Activated CD4-positive, alpha-beta T cell treated with anti-CD3 and anti-CD28 coated beads for 36 hours (primary cell): Measurements from ENCODE around the gene TOP2B. TPM values are rescaled to one million over a fixed set of nuclear protein-coding genes. Genes with fewer than 3 reads are reported as not detected.

Experiments used
- ATAC-seq: fragments of 200-7000 bp; cut with Tn5 transposase; one replicate; pipeline ENCODE4 v1.10.0; 2021; ENCODE audit warnings: mild to moderate bottlenecking, moderate library complexity
- CTCF ChIA-PET: fragments of 350-600 bp; sonication (Branson Sonifier 250); formaldehyde crosslinking; loops from one replicate; lab custom pipeline; 2021; ENCODE audit warnings: antibody characterized with exemption; lab: Charles Lee
- POLR2A ChIA-PET: fragments of 350-600 bp; sonication (Branson Sonifier 250); formaldehyde crosslinking; loops from one replicate; lab custom pipeline; 2021; ENCODE audit warnings: antibody characterized with exemption, inconsistent platforms; lab: Charles Lee
- DNase-seq: peaks from one replicate; pipeline ENCODE4 v3.0.0-alpha.2; 2020
- H3K27ac Mint-ChIP-seq: one replicate; pipeline ENCODE4 v1.8.0; 2021; ENCODE audit warnings: mixed read lengths
- H3K27me3 Mint-ChIP-seq: one replicate; pipeline ENCODE4 v1.8.0; 2021; ENCODE audit warnings: mixed read lengths
- H3K36me3 Mint-ChIP-seq: one replicate; pipeline ENCODE4 v1.8.0; 2021; ENCODE audit warnings: low read depth, mixed read lengths
- H3K4me1 Mint-ChIP-seq: one replicate; pipeline ENCODE4 v1.8.0; 2021; ENCODE audit warnings: mixed read lengths
- H3K4me3 Mint-ChIP-seq: one replicate; pipeline ENCODE4 v1.8.0; 2021; ENCODE audit warnings: mild to moderate bottlenecking, moderate library complexity, mixed read lengths
- H3K9me3 Mint-ChIP-seq: one replicate; pipeline ENCODE4 v1.8.0; 2021; ENCODE audit warnings: low read depth, mixed read lengths
- intact Hi-C, 2 experiments: fragments of 100-400 bp; cut with DNase I in 1 of 2; cut with micrococcal nuclease in 1 of 2; formaldehyde crosslinking; loops; one replicate each; pipeline versions ENCODE4 v1.14.2 to v1.15.1; 2022 to 2024; cut with DNase I, micrococcal nuclease
- microRNA-seq: library from miRNA; unstranded; fragments of <30 nt; microRNA quantifications from one replicate; pipeline ENCODE4 v1.2.0, GENCODE V29; 2021; ENCODE audit warnings: borderline replicate concordance
- total RNA-seq, 2 experiments: library from RNA; stranded (reverse); gene quantifications; one replicate each; pipeline ENCODE4 v1.2.3, GENCODE V29; 2021

Gene TOP2B
- total RNA-seq, 2 experiments from 2014 or later: 132 to 156 TPM

DNA sequence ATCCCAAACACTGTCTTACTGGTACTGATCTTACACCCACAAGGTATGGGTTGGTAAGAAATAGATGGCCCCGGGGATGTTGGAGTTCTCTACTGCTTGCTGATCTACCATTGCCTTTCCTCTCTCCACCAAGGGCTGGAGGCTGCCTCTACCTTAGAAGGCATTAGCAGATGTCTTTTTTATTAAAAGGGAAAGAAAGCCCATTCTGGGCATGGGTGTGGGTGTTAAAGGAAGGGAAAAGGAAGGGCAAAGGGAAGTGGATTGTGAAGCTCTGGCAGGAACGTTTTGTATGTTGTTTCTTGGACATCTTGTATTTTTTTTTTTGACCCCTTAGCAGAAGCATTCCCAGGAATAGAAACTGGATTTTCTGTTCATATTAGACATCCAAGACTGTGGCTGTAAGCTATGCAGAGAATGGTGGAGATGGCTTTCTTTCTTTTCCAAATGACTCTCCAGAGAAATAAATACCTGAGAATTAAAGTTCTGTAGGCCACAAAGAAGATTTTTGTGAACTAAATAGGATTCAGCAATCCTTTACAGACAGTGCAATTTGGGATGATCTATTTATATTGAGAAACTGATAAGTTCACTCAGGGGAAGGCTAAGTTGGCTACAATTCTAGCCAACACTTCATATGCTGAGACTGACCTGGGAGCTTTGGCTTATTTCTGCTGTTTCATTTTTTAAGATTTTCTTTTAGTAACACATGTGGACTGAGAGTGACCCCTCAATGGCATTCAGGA lies 108.8 kb downstream of the TOP2B start:
- H3K4me1 Mint-ChIP-seq: no peaks in the 10 kb centered on the region
- ChIA-PET POLR2A (no interaction called here), CTCF (interaction anchor here (1.0 to 1.2 kb wide), 2 partner anchors 23 kb away, joined by 3 to 4 read pairs; no protein-coding TSS in a partner anchor)
- H3K36me3 Mint-ChIP-seq: no peaks in the 10 kb centered on the region
- H3K27me3 Mint-ChIP-seq: peaks cover 3% of the 10 kb centered on the region
- DNase-seq: no peak
- ATAC-seq: no peak
- no peaks in the 10 kb centered on the region for H3K9me3 Mint-ChIP-seq
- H3K27ac Mint-ChIP-seq: no peak overlapping the region
- no peak overlapping the region for H3K4me3 Mint-ChIP-seq
- intact Hi-C loops: no loop called here

DNA sequence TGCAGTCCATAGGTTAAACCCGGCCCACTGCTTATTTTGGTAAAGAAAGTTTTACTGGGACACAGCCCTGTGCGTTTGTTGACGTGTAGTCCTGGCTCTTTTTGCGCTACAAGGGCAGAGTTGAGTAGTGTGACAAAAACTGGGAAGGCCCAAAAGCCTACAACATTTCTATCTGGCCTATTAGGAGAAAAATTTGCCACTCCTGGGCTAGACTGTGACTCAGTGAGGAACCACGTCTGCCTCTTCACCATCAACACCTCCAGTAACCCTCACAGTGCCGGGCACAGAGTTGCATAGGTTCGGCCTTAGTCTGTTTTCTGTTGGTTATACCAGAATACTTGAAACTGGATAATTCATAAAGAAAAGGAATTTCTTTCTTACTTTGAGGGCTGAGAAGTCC lies 110.3 kb downstream of the TOP2B start:
- DNase-seq: no peak
- Mint-ChIP-seq H3K27me3 (peaks cover 3% of the 10 kb centered on the region), H3K4me3 (no peak overlapping the region)

DNA sequence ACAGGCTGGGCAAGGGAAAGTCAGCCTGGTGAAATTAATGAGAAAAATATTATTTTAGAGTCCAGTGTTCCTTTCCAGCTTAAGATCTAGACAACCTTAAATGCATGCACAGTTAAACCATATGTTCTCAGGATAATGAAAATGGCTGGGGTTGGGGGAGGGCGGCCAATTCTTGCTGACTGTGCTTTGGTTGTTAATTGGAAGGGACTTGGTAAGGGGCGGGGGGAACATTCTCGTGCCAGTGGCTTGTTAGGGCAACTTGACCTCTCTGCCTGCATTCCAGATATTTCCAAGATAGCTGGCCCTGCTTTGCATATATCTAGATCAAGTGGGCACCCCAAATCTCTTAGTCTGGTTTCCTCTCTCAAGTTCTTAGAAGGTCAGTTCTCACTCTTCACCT lies 112.5 kb downstream of the TOP2B start:
- ChIA-PET CTCF (no interaction called here), POLR2A (no interaction called here)
- no peak for ATAC-seq
- H3K4me3 Mint-ChIP-seq: no peak overlapping the region
- H3K4me1 Mint-ChIP-seq: no peaks in the 10 kb centered on the region
- H3K9me3 Mint-ChIP-seq: no peaks in the 10 kb centered on the region
- no peak for DNase-seq
- H3K27me3 Mint-ChIP-seq: peaks cover 3% of the 10 kb centered on the region
- no peaks in the 10 kb centered on the region for H3K36me3 Mint-ChIP-seq
- intact Hi-C loops: no loop called here
- no peak overlapping the region for H3K27ac Mint-ChIP-seq

More for the DNA sequence above, 110.3 kb downstream of the TOP2B start:
- H3K9me3 Mint-ChIP-seq: no peaks in the 10 kb centered on the region
- no peak overlapping the region for H3K27ac Mint-ChIP-seq
- ATAC-seq: no peak
- intact Hi-C loops: no loop called here
- ChIA-PET POLR2A (no interaction called here), CTCF (no interaction called here)
- no peaks in the 10 kb centered on the region for H3K4me1 Mint-ChIP-seq
- H3K36me3 Mint-ChIP-seq: no peaks in the 10 kb centered on the region

DNA sequence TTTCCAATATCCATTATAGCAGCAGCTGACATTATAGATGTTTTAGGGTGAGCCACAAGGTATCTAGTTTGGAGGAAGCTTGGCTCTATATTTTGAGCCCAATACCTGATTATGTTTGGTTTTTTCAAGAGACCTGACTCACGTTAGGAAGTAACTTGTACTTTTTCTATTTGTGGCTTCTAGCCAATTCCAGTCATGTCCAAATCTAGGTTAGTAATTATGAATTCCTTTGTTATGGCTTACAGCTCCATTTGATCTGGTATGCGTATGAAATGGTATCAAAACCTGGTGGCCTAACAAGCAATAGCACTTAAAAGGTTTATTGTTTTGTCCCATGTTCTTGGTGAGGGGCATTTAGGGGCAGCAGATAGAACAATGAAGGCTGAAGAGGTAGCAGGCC lies 115.9 kb downstream of the TOP2B start:
- H3K36me3 Mint-ChIP-seq: no peaks in the 10 kb centered on the region
- ChIA-PET CTCF (interaction anchor here (0.6 kb wide), 1 partner anchor 117 kb away, joined by 3 read pairs; no protein-coding TSS in a partner anchor), POLR2A (no interaction called here)
- H3K4me3 Mint-ChIP-seq: no peak overlapping the region
- no peak overlapping the region for H3K27ac Mint-ChIP-seq
- DNase-seq (no peak), ATAC-seq (no peak)
- H3K27me3 Mint-ChIP-seq: peaks cover 6% of the 10 kb centered on the region
- no peaks in the 10 kb centered on the region for H3K9me3 Mint-ChIP-seq
- H3K4me1 Mint-ChIP-seq: no peaks in the 10 kb centered on the region
- intact Hi-C loops: no loop called here

DNA sequence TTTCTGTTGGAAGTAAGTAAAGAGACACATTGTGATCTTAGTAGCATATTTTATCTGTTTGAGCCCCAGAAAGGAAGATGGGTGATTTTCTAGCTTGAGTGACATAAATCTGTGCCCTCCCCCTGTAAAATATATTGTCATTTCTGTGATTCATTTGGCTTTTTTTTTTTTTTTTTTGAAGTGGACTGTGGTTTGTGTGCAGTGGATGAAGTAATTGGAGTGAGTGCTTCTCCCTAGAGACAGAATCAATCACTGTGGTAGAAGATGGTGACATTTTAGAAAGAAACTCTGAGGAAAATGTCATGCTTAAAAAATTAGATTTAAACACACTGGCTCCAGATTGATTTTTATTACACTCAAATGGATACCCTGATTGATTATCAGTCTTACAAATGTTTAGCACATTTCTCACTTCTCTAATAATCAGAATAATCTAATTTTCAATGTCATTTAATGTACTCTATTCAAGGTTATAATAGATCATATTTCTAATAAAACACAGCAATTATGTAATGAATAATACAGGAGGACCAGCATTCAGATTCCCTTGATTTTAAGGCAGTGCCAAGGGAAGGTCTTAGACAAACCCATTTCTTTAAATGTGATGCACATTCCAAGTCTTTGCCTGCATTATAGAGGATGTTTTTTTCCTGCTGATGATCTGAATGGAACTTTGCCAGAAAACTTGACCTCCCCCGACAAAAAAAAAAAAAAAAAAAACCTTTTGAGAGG lies 116.6 kb downstream of the TOP2B start:
- ChIA-PET CTCF (interaction anchor here (0.6 kb wide), 1 partner anchor 118 kb away, joined by 3 read pairs; no protein-coding TSS in a partner anchor), POLR2A (no interaction called here)
- no peaks in the 10 kb centered on the region for H3K36me3 Mint-ChIP-seq
- no peaks in the 10 kb centered on the region for H3K4me1 Mint-ChIP-seq
- intact Hi-C loops: no loop called here
- DNase-seq (no peak), ATAC-seq (no peak)
- H3K9me3 Mint-ChIP-seq: no peaks in the 10 kb centered on the region
- no peak overlapping the region for H3K27ac Mint-ChIP-seq
- H3K27me3 Mint-ChIP-seq: peaks cover 5% of the 10 kb centered on the region
- no peak overlapping the region for H3K4me3 Mint-ChIP-seq

Small RNA genes within 50 kb of the gene (microRNA-seq; reads per million reads assigned to microRNA genes)
- gene MIR4442: not detected

Other genes with a start within 250 kb of the TOP2B start
- not detected for gene RARB, start 236.6 kb downstream of the TOP2B start, total RNA-seq
- 100 to 1,000 TPM in 1 of 2 experiments, 10 to 100 TPM in 1; 86.1 to 135 TPM for gene NGLY1, start 118.5 kb upstream of the TOP2B start, total RNA-seq
- 10 to 100 TPM; 12.4 to 18.1 TPM for gene OXSM, start 125.2 kb upstream of the TOP2B start, total RNA-seq